Liver (tissue), 9 donors: Measurements from ENCODE around the gene U2AF1L4. TPM values are rescaled to one million over a fixed set of nuclear protein-coding genes. Genes with fewer than 3 reads are reported as not detected.

ENCODE experiments used
- DNase-seq: peaks from one replicate; pipeline ENCODE4 v3.0.0-alpha.2; 2017; ENCODE audit warnings: low spot score
- H3K27ac ChIP-seq, 2 donors: one replicate each; pipeline ENCODE4 v1.7.0; 2013; ENCODE audit warnings: inconsistent platforms in 2 of 2, low read length in 2 of 2, control low read depth in 1 of 2, low read depth in 1 of 2, mild to moderate bottlenecking in 1 of 2
- H3K27me3 ChIP-seq, 4 donors: one replicate each; pipeline versions ENCODE4 v1.6.1 to v1.7.0; 2013; ENCODE audit warnings: low read length in 3 of 4, inconsistent platforms in 1 of 4, mild to moderate bottlenecking in 1 of 4, moderate library complexity in 1 of 4; ENCODE audit not compliant: control insufficient read depth in 4 of 4, insufficient read depth in 4 of 4
- H3K36me3 ChIP-seq, 4 donors: one replicate each; pipeline versions ENCODE4 v1.6.1 to v1.7.0; 2013; ENCODE audit warnings: low read length in 3 of 4, mild to moderate bottlenecking in 3 of 4, low read depth in 1 of 4, moderate library complexity in 1 of 4; ENCODE audit not compliant: control insufficient read depth in 4 of 4, insufficient read depth in 3 of 4
- H3K4me1 ChIP-seq, 4 donors: one replicate each; pipeline versions ENCODE4 v1.6.1 to v1.7.0; 2013; ENCODE audit warnings: low read length in 3 of 4, mild to moderate bottlenecking in 3 of 4, moderate library complexity in 1 of 4; ENCODE audit not compliant: control insufficient read depth in 4 of 4, insufficient read depth in 4 of 4
- H3K4me3 ChIP-seq, 3 donors: one replicate each; pipeline versions ENCODE4 v1.6.1 to v1.7.0; 2013; ENCODE audit warnings: low read length in 3 of 3, control low read depth in 1 of 3, low read depth in 1 of 3, mild to moderate bottlenecking in 1 of 3
- H3K9ac ChIP-seq, 2 donors: one replicate each; pipeline ENCODE4 v1.7.0; 2013; ENCODE audit warnings: low read length in 2 of 2, mild to moderate bottlenecking in 2 of 2, moderate library complexity in 2 of 2, control low read depth in 1 of 2, low read depth in 1 of 2
- H3K9me3 ChIP-seq, 4 donors: one replicate each; pipeline versions ENCODE4 v1.6.1 to v1.7.0; 2013; ENCODE audit warnings: low read length in 3 of 4; ENCODE audit not compliant: control insufficient read depth in 4 of 4
- EGR1 ChIP-seq, 2 donors: IDR thresholded peaks; 2 replicates each; pipeline ENCODE4 v1.6.1; 2016 to 2018; ENCODE audit warnings: antibody characterized with exemption in 2 of 2, low read depth in 2 of 2
- FOXA1 ChIP-seq: IDR thresholded peaks from 2 replicates; pipeline ENCODE4 v1.6.1; 2016; ENCODE audit warnings: antibody characterized with exemption
- FOXA2 ChIP-seq: IDR thresholded peaks from 2 replicates; pipeline ENCODE4 v1.6.1; 2016; ENCODE audit warnings: antibody characterized with exemption
- GABPA ChIP-seq, 2 donors: IDR thresholded peaks in 1 of 2; conservative IDR thresholded peaks in 1 of 2; 2 replicates each; pipeline ENCODE4 v1.6.1; 2016; ENCODE audit warnings: antibody characterized with exemption in 2 of 2, mild to moderate bottlenecking in 1 of 2, moderate library complexity in 1 of 2
- HNF4A ChIP-seq, 2 donors: conservative IDR thresholded peaks; 2 replicates each; pipeline ENCODE4 v1.6.1; 2016; ENCODE audit warnings: antibody characterized with exemption in 2 of 2, mild to moderate bottlenecking in 2 of 2
- HNF4G ChIP-seq: IDR thresholded peaks from 2 replicates; pipeline ENCODE4 v1.6.1; 2016; ENCODE audit warnings: antibody characterized with exemption
- JUND ChIP-seq, 2 donors: IDR thresholded peaks; 2 replicates each; pipeline ENCODE4 v1.6.1; 2016; ENCODE audit warnings: antibody characterized with exemption in 2 of 2
- NR2F2 ChIP-seq: IDR thresholded peaks from 2 replicates; pipeline ENCODE4 v1.6.1; 2016; ENCODE audit warnings: antibody characterized with exemption
- RAD21 ChIP-seq, 2 donors: IDR thresholded peaks; 2 replicates each; pipeline ENCODE4 v1.6.1; 2016; ENCODE audit warnings: antibody characterized with exemption in 2 of 2, mild to moderate bottlenecking in 2 of 2
- REST ChIP-seq: IDR thresholded peaks from 2 replicates; pipeline ENCODE4 v1.6.1; 2016; ENCODE audit warnings: antibody characterized with exemption, mild to moderate bottlenecking
- RXRA ChIP-seq, 2 donors: IDR thresholded peaks; 2 replicates each; pipeline ENCODE4 v1.6.1; 2017 to 2018; ENCODE audit warnings: antibody characterized with exemption in 2 of 2, mild to moderate bottlenecking in 1 of 2
- SP1 ChIP-seq: IDR thresholded peaks from 2 replicates; pipeline ENCODE4 v1.6.1; 2018; ENCODE audit warnings: antibody characterized with exemption, mild to moderate bottlenecking
- TAF1 ChIP-seq: conservative IDR thresholded peaks from 2 replicates; pipeline ENCODE4 v1.6.1; 2016; ENCODE audit warnings: antibody characterized with exemption, mild to moderate bottlenecking
- YY1 ChIP-seq: IDR thresholded peaks from 2 replicates; pipeline ENCODE4 v1.6.1; 2016; ENCODE audit warnings: antibody characterized with exemption, mild to moderate bottlenecking
- ZBTB33 ChIP-seq: IDR thresholded peaks from 2 replicates; pipeline ENCODE4 v1.6.1; 2016; ENCODE audit warnings: antibody characterized with exemption
- WGBS: extraction: QIAGEN DNeasy Blood & Tissue Kit; methylation state at CpG from one replicate; pipeline ENCODE4 v1.1.7; 2013; 5-methylcytosine and 5-hydroxymethylcytosine counted together
- polyA plus RNA-seq, 2 donors: library from polyadenylated mRNA; stranded (reverse) in 1 of 2; unstranded in 1 of 2; fragments of 200-250 nt in 1 of 2; fragments of >200 nt in 1 of 2; fragmentation: Nextera tagmentation in 1 of 2; extraction: Ambion mirVana in 1 of 2; gene quantifications; one replicate each; pipeline versions ENCODE4 v1.2.1 to v1.2.3, GENCODE V29; 2013 to 2015
- total RNA-seq, 2 donors: library from RNA; depleted of rRNA; stranded (reverse); fragments of >200 nt; gene quantifications; one replicate each; pipeline ENCODE4 v1.2.3, GENCODE V29; 2014
- TF ChIP-seq, protein P1 (sequence below): IDR thresholded peaks from 2 replicates; pipeline ENCODE4 v1.6.1; 2016; ENCODE audit warnings: antibody characterized with exemption
- TF ChIP-seq, protein P2 (sequence below): IDR thresholded peaks from 2 replicates; pipeline ENCODE4 v1.6.1; 2016; ENCODE audit warnings: antibody characterized with exemption
- TF ChIP-seq, protein P3 (sequence below): fragments of 150-350 bp; IDR thresholded peaks from 2 replicates; pipeline ENCODE4 v1.5.1; 2017; ENCODE audit warnings: improper control_type of control experiment, low read depth, low read length; ENCODE audit not compliant: missing input control
- donor health status: healthy.
- donor health status: healthy.
- donor health status: healthy.
- donor health status: healthy.
- donor health status: healthy.

The U2AF1L4 gene
- total and polyA plus RNA-seq, 4 donors, result 4.5 to 36.5 (median 13.4) TPM

GRCh38 chr19:35704218-35704617, 41.0 kb downstream of the U2AF1L4 start, which contains the start of gene ZBTB32:
Gene ZBTB32 (plus strand): TSS chr19:35704558. CDS start chr19:35714627, 10,069 bp downstream.
- peaks cover 0 to 11% (median 6%) of the 10 kb centered on the region in 4 donors for H3K4me1 ChIP-seq
- H3K27ac ChIP-seq, result no peak within 1 kb of the TSS
- no peaks in the 10 kb centered on the region for H3K36me3 ChIP-seq
- no peak within 1 kb of the TSS for H3K9ac ChIP-seq
- TF ChIP-seq HNF4A (conservative IDR thresholded peaks at IDR 0.05), result no peak
- TF ChIP-seq REST, result no peak
- no peak for TF ChIP-seq RAD21 (IDR thresholded peaks at IDR 0.05)
- TF ChIP-seq GABPA (IDR thresholded peaks at IDR 0.05 in 1 of 2, conservative IDR thresholded peaks at IDR 0.05 in 1 of 2), result no peak
- TF ChIP-seq NR2F2, result no peak
- no peaks in the 10 kb centered on the region for H3K9me3 ChIP-seq
- H3K4me3 ChIP-seq, result no peak within 1 kb of the TSS
- 46% methylated on average over 24 of the region's 24 CpGs for WGBS
- no peaks in the 10 kb centered on the region for H3K27me3 ChIP-seq
- DNase-seq, result no peak

GRCh38 chr19:35703343-35703742, 41.9 kb downstream of the U2AF1L4 start:
- 51% methylated on average over 9 of the region's 9 CpGs for WGBS
- Histone ChIP-seq H3K9me3 (no peaks in the 10 kb centered on the region), H3K4me1 (peaks cover 0 to 11% (median 6%) of the 10 kb centered on the region in 4 donors), H3K27me3 (no peaks in the 10 kb centered on the region), H3K9ac (no peak overlapping the region), H3K4me3 (no peak overlapping the region), H3K36me3 (no peaks in the 10 kb centered on the region), H3K27ac (no peak overlapping the region)
- TF ChIP-seq, protein P1, sequence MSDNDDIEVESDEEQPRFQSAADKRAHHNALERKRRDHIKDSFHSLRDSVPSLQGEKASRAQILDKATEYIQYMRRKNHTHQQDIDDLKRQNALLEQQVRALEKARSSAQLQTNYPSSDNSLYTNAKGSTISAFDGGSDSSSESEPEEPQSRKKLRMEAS, result no peak
- TF ChIP-seq HNF4A (conservative IDR thresholded peaks at IDR 0.05) (no peak), RAD21 (IDR thresholded peaks at IDR 0.05) (no peak), FOXA1 (no peak), FOXA2 (no peak), SP1 (no peak), YY1 (no peak), GABPA (IDR thresholded peaks at IDR 0.05 in 1 of 2, conservative IDR thresholded peaks at IDR 0.05 in 1 of 2) (no peak), RXRA (IDR thresholded peaks at IDR 0.05) (no peak), REST (no peak), NR2F2 (no peak), JUND (IDR thresholded peaks at IDR 0.05) (no peak), HNF4G (no peak), EGR1 (IDR thresholded peaks at IDR 0.05; ENCODE audit: low read depth in 2 of 2) (no peak), ZBTB33 (no peak), TAF1 (no peak)
- TF ChIP-seq, protein P2, sequence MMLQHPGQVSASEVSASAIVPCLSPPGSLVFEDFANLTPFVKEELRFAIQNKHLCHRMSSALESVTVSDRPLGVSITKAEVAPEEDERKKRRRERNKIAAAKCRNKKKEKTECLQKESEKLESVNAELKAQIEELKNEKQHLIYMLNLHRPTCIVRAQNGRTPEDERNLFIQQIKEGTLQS, result no peak
- TF ChIP-seq, protein P3, sequence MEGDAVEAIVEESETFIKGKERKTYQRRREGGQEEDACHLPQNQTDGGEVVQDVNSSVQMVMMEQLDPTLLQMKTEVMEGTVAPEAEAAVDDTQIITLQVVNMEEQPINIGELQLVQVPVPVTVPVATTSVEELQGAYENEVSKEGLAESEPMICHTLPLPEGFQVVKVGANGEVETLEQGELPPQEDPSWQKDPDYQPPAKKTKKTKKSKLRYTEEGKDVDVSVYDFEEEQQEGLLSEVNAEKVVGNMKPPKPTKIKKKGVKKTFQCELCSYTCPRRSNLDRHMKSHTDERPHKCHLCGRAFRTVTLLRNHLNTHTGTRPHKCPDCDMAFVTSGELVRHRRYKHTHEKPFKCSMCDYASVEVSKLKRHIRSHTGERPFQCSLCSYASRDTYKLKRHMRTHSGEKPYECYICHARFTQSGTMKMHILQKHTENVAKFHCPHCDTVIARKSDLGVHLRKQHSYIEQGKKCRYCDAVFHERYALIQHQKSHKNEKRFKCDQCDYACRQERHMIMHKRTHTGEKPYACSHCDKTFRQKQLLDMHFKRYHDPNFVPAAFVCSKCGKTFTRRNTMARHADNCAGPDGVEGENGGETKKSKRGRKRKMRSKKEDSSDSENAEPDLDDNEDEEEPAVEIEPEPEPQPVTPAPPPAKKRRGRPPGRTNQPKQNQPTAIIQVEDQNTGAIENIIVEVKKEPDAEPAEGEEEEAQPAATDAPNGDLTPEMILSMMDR, result no peak
- DNase-seq, result no peak
